Measurements from ENCODE around the gene NRG2. TPM values are rescaled to one million over a fixed set of nuclear protein-coding genes. Genes with fewer than 3 reads are reported as not detected.

NRG2 gene
- total and polyA plus RNA-seq, 4 experiments from 2014 or later: 0.11 to 0.17 (median 0.15) TPM; not detected in 1

DNA sequence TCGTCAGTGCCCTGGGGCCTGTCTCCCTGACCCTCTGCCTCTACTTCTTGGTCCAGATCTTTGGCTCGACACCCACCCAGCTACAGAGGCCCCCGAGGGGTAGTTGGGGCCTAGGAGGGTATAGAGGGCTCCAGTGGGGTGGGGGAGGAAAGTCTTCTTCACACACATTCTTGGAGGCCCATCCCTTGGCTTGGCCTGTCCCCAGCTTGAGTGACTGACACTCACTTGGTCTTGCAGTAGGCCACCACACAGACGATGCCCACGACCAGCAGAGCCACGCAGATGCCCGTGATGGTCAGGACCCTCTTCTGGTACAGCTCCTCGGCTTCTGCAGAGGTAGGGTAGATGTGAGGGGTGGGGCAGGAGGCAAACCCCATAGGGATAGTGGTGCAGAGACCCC, 187.6 kb downstream of the NRG2 start:
- Histone ChIP-seq H3K36me3 (ENCODE audit: insufficient read depth, low read length) (no peaks in the 10 kb centered on the region), H3K4me1 (ENCODE audit: insufficient read depth, low read length) (no peaks in the 10 kb centered on the region), H3K27me3 (ENCODE audit: insufficient read depth, low read length) (no peaks in the 10 kb centered on the region), H3K4me3 (ENCODE audit: low read length in 2 of 2) (no peak overlapping the region), H3K9me3 (ENCODE audit: control insufficient read depth in 1 of 2, low read length in 2 of 2) (no peaks in the 10 kb centered on the region), H3K27ac (ENCODE audit: low read depth, low read length) (no peak overlapping the region)
- ChIA-PET CTCF (ENCODE audit: partially characterized antibody) (interaction anchor here (2.2 to 2.3 kb wide), 2 partner anchors 8 to 68 kb away, joined by 7 to 9 read pairs; no protein-coding TSS in a partner anchor), POLR2A (ENCODE audit: partially characterized antibody) (no interaction called here)
- Mint-ChIP-seq H3K36me3 (no peaks in the 10 kb centered on the region), H3K27me3 (peaks cover 0 to 5% of the 10 kb centered on the region in 2 donors), H3K9me3 (no peaks in the 10 kb centered on the region), H3K4me1 (no peaks in the 10 kb centered on the region), H3K4me3 (no peak overlapping the region), H3K27ac (no peak overlapping the region)
- intact Hi-C loops (cut with micrococcal nuclease): no loop called here
- no peak for DNase-seq

DNA sequence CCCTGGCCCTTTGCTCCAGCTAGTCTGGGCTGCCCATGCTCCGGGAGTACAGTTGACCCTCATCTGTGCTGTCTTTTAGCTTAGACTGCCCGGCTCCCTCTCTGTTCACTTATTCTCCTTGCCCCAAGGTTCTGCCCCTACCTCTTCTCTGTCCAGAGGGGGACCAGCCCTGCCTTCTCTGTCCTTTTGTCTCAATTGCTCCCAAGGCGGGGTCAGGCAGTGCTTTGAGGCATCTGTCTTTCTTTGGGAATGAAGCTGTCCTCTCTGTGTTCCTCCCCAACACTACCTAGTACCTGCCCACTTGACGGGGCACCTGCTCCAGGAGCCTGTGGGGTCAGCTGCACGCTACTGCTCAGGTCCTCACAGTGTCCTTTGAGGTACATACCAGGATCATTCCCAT, 188.1 kb downstream of the NRG2 start:
- Mint-ChIP-seq H3K9me3 (no peaks in the 10 kb centered on the region), H3K27ac (no peak overlapping the region), H3K4me1 (peaks cover 0 to 2% (median under 1%) of the 10 kb centered on the region in 4 donors), H3K4me3 (no peak overlapping the region), H3K27me3 (peaks cover 0 to 5% of the 10 kb centered on the region in 2 donors), H3K36me3 (no peaks in the 10 kb centered on the region)
- Histone ChIP-seq H3K27ac (ENCODE audit: low read depth, low read length) (no peak overlapping the region), H3K4me3 (ENCODE audit: low read length in 2 of 2) (no peak overlapping the region), H3K4me1 (ENCODE audit: insufficient read depth, low read length) (no peaks in the 10 kb centered on the region), H3K27me3 (ENCODE audit: insufficient read depth, low read length) (no peaks in the 10 kb centered on the region), H3K36me3 (ENCODE audit: insufficient read depth, low read length) (no peaks in the 10 kb centered on the region), H3K9me3 (ENCODE audit: control insufficient read depth in 1 of 2, low read length in 2 of 2) (no peaks in the 10 kb centered on the region)
- intact Hi-C loops (cut with micrococcal nuclease): no loop called here
- no peak for DNase-seq
- ChIA-PET CTCF (ENCODE audit: partially characterized antibody) (interaction anchor here (2.2 to 2.3 kb wide), 2 partner anchors 9 to 68 kb away, joined by 7 to 9 read pairs; no protein-coding TSS in a partner anchor), POLR2A (ENCODE audit: partially characterized antibody) (no interaction called here)

GRCh38 chr5:139854029-139854605, 189.0 kb downstream of the NRG2 start:
- peak overlapping the region in 1 of 7 donors; percentile 15 for H3K27ac Mint-ChIP-seq

DNA sequence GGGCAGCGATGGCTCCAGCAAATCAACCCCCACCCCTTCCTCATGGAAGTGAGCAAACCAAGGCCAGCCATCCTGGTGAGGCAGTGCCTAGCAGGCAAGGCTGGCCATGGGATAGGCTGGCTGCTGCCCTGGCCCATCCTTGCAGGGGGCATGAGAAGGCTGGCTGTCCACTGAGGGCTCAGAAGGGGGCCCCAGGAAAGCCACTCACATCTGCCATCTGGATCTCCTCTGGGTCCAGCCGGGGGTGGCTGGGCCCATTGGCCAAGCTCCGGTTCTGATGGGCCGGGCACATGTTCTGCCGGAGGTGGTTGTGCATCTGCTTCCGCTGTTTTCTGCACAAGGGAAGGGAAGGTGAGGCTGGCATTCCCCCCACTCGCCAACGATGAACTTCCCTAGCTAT, 190.4 kb downstream of the NRG2 start:
- ChIA-PET POLR2A (ENCODE audit: partially characterized antibody) (no interaction called here), CTCF (ENCODE audit: partially characterized antibody) (no interaction called here)
- Histone ChIP-seq H3K4me3 (ENCODE audit: low read length in 2 of 2) (no peak overlapping the region), H3K9me3 (ENCODE audit: control insufficient read depth in 1 of 2, low read length in 2 of 2) (no peaks in the 10 kb centered on the region), H3K27me3 (ENCODE audit: insufficient read depth, low read length) (no peaks in the 10 kb centered on the region), H3K4me1 (ENCODE audit: insufficient read depth, low read length) (peaks cover 4% of the 10 kb centered on the region), H3K27ac (ENCODE audit: low read depth, low read length) (no peak overlapping the region), H3K36me3 (ENCODE audit: insufficient read depth, low read length) (no peaks in the 10 kb centered on the region)
- H3K27ac Mint-ChIP-seq: no peak overlapping the region
- peaks cover 0 to 1% (median 0%) of the 10 kb centered on the region in 8 donors for H3K9me3 Mint-ChIP-seq
- H3K36me3 Mint-ChIP-seq: no peaks in the 10 kb centered on the region
- intact Hi-C loops (cut with micrococcal nuclease): no loop called here
- H3K27me3 Mint-ChIP-seq: no peaks in the 10 kb centered on the region
- H3K4me3 Mint-ChIP-seq: no peak overlapping the region
- H3K4me1 Mint-ChIP-seq: peaks cover 5 to 17% (median 10%) of the 10 kb centered on the region in 4 donors
- DNase-seq: no peak

More at GRCh38 chr5:139854029-139854605, 189.0 kb downstream of the NRG2 start:
- Mint-ChIP-seq H3K4me1 (peaks cover 2 to 11% (median 6%) of the 10 kb centered on the region in 4 donors), H3K36me3 (no peaks in the 10 kb centered on the region), H3K9me3 (peaks cover 0 to 1% (median 0%) of the 10 kb centered on the region in 8 donors), H3K27me3 (peaks cover 0 to 2% of the 10 kb centered on the region in 2 donors), H3K4me3 (no peak overlapping the region)
- Histone ChIP-seq H3K4me1 (ENCODE audit: insufficient read depth, low read length) (no peaks in the 10 kb centered on the region), H3K27me3 (ENCODE audit: insufficient read depth, low read length) (no peaks in the 10 kb centered on the region), H3K9me3 (ENCODE audit: control insufficient read depth in 1 of 2, low read length in 2 of 2) (no peaks in the 10 kb centered on the region), H3K4me3 (ENCODE audit: low read length in 2 of 2) (no peak overlapping the region), H3K36me3 (ENCODE audit: insufficient read depth, low read length) (no peaks in the 10 kb centered on the region), H3K27ac (ENCODE audit: low read depth, low read length) (no peak overlapping the region)
- no peak for DNase-seq
- intact Hi-C loops (cut with micrococcal nuclease): no loop called here
- CTCF ChIA-PET (ENCODE audit: partially characterized antibody): interaction anchor here (2.2 kb wide), 1 partner anchor 10 kb away, joined by 9 read pairs; no protein-coding TSS in a partner anchor
- POLR2A ChIA-PET (ENCODE audit: partially characterized antibody): no interaction called here

GRCh38 chr5:139851558-139851957, 191.5 kb downstream of the NRG2 start:
- no peaks in the 10 kb centered on the region for H3K36me3 ChIP-seq (ENCODE audit: insufficient read depth, low read length)
- ChIA-PET POLR2A (ENCODE audit: partially characterized antibody) (no interaction called here), CTCF (ENCODE audit: partially characterized antibody) (interaction anchor here (1.0 to 1.2 kb wide), 2 partner anchors 15 to 64 kb away, joined by 3 to 5 read pairs; no protein-coding TSS in a partner anchor)
- H3K9me3 ChIP-seq (ENCODE audit: control insufficient read depth in 1 of 2, low read length in 2 of 2): no peaks in the 10 kb centered on the region
- H3K27me3 Mint-ChIP-seq: no peaks in the 10 kb centered on the region
- peaks cover 5 to 22% (median 14%) of the 10 kb centered on the region in 4 donors for H3K4me1 Mint-ChIP-seq
- peaks cover 3% of the 10 kb centered on the region for H3K27me3 ChIP-seq (ENCODE audit: insufficient read depth, low read length)
- H3K4me3 ChIP-seq (ENCODE audit: low read length in 2 of 2): no peak overlapping the region
- H3K27ac Mint-ChIP-seq: no peak overlapping the region
- H3K4me3 Mint-ChIP-seq: no peak overlapping the region
- peaks cover 8% of the 10 kb centered on the region for H3K4me1 ChIP-seq (ENCODE audit: insufficient read depth, low read length)
- intact Hi-C loops (cut with micrococcal nuclease): no loop called here
- no peak for DNase-seq
- H3K27ac ChIP-seq (ENCODE audit: low read depth, low read length): no peak overlapping the region
- no peaks in the 10 kb centered on the region for H3K36me3 Mint-ChIP-seq
- H3K9me3 Mint-ChIP-seq: peaks cover 0 to 1% (median 0%) of the 10 kb centered on the region in 8 donors

DNA sequence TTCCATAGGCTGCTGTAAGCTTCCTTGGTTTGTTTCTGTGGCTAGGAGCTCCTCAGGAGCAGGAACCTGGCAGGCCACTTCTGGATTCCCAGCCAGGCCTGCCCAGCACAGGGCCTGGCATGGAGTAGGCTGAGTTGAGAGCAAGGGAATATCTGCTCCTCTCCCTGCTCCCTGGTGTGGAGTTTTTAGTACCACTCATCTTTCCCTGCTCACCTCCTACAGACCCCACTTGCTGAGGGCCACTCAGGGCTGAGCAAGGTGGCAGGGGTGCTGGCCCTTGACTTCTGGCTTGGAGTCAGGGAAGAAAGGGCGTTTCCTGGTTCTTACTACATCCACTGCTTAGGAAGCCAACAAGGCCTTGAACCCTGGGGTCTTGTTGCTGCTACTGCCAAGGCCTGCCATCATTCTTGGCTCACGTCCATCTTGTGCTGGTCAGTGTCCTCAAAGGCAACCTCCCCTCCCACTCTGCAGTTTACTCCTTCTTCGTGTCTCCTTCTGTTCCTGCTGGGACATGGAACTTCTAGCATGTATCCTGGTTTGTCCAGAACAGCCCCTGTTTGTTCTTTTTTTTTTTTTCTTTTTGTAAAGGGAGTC, 192.6 kb downstream of the NRG2 start:
- Mint-ChIP-seq H3K27ac (peak overlapping the region in 3 of 7 donors; percentile 57 to 85 (median 73)), H3K4me3 (peak overlapping the region in 5 of 8 donors; percentile 35 to 80 (median 69)), H3K4me1 (peaks cover 5 to 22% (median 14%) of the 10 kb centered on the region in 4 donors), H3K36me3 (no peaks in the 10 kb centered on the region), H3K27me3 (peaks cover 0 to 8% of the 10 kb centered on the region in 2 donors), H3K9me3 (peaks cover 0 to 1% (median 0%) of the 10 kb centered on the region in 8 donors)
- DNase-seq: no peak
- H3K36me3 ChIP-seq (ENCODE audit: insufficient read depth, low read length): no peaks in the 10 kb centered on the region
- H3K27me3 ChIP-seq (ENCODE audit: insufficient read depth, low read length): peaks cover 3% of the 10 kb centered on the region
- no peaks in the 10 kb centered on the region for H3K9me3 ChIP-seq (ENCODE audit: control insufficient read depth in 1 of 2, low read length in 2 of 2)
- ChIA-PET CTCF (ENCODE audit: partially characterized antibody) (interaction anchor here (1.0 to 2.9 kb wide), 5 partner anchors 12 to 119 kb away, joined by 3 to 22 read pairs (median 5); no protein-coding TSS in a partner anchor), POLR2A (ENCODE audit: partially characterized antibody) (no interaction called here)
- no peak overlapping the region for H3K27ac ChIP-seq (ENCODE audit: low read depth, low read length)
- no peak overlapping the region for H3K4me3 ChIP-seq (ENCODE audit: low read length in 2 of 2)
- intact Hi-C loops (cut with micrococcal nuclease): no loop called here
- H3K4me1 ChIP-seq (ENCODE audit: insufficient read depth, low read length): peaks cover 8% of the 10 kb centered on the region

GRCh38 chr5:139849942-139850341, 193.2 kb downstream of the NRG2 start:
- Mint-ChIP-seq H3K9me3 (peaks cover 0 to 1% (median 0%) of the 10 kb centered on the region in 8 donors), H3K36me3 (no peaks in the 10 kb centered on the region), H3K4me1 (peaks cover 5 to 22% (median 14%) of the 10 kb centered on the region in 4 donors), H3K27me3 (peaks cover 0 to 8% of the 10 kb centered on the region in 2 donors), H3K4me3 (peak overlapping the region; percentile 68 to 88 (median 78)), H3K27ac (peak overlapping the region; percentile 38 to 91 (median 72))
- POLR2A ChIA-PET (ENCODE audit: partially characterized antibody): interaction anchor here (0.9 kb wide), 1 partner anchor 258 kb away, joined by 3 read pairs; no protein-coding TSS in a partner anchor
- intact Hi-C loops (cut with micrococcal nuclease): loop anchor here (5.0 to 10.0 kb wide), 2 partner anchors 445 to 787 kb away; partner anchors contain the start of genes SPATA24 and TMCO6
- peaks cover 3% of the 10 kb centered on the region for H3K27me3 ChIP-seq (ENCODE audit: insufficient read depth, low read length)
- CTCF ChIA-PET (ENCODE audit: partially characterized antibody): interaction anchor here (1.0 to 2.9 kb wide), 5 partner anchors 13 to 119 kb away, joined by 3 to 22 read pairs (median 5); no protein-coding TSS in a partner anchor
- H3K36me3 ChIP-seq (ENCODE audit: insufficient read depth, low read length): no peaks in the 10 kb centered on the region
- no peak overlapping the region for H3K27ac ChIP-seq (ENCODE audit: low read depth, low read length)
- no peak for DNase-seq
- H3K4me1 ChIP-seq (ENCODE audit: insufficient read depth, low read length): peaks cover 8% of the 10 kb centered on the region
- no peak overlapping the region for H3K4me3 ChIP-seq (ENCODE audit: low read length in 2 of 2)
- H3K9me3 ChIP-seq (ENCODE audit: control insufficient read depth in 1 of 2, low read length in 2 of 2): no peaks in the 10 kb centered on the region
